Mucosa of descending colon (tissue), 3 donors: ENCODE results near the gene ZFP82. TPM values are rescaled to one million over a fixed set of nuclear protein-coding genes. Genes with fewer than 3 reads are reported as not detected.

Source experiments
- ATAC-seq: fragments of 200-7000 bp; cut with Tn5 transposase; one replicate; pipeline ENCODE4 v1.9.1; 2020; ENCODE audit warnings: mild to moderate bottlenecking, moderate library complexity
- DNase-seq, 3 donors: peaks; one replicate each; pipeline ENCODE4 v3.0.0-alpha.2; 2020
- H3K36me3 ChIP-seq: fragments of 200-600 bp; one replicate; pipeline ENCODE4 v1.8.0; 2021; ENCODE audit warnings: low read depth, mild to moderate bottlenecking
- H3K4me1 ChIP-seq: fragments of 200-600 bp; one replicate; pipeline ENCODE4 v1.8.0; 2021; ENCODE audit warnings: low read depth, mild to moderate bottlenecking
- H3K4me3 ChIP-seq: fragments of 200-600 bp; one replicate; pipeline ENCODE4 v1.8.0; 2021; ENCODE audit warnings: mild to moderate bottlenecking
- H3K9me3 ChIP-seq: fragments of 200-600 bp; one replicate; pipeline ENCODE4 v1.8.0; 2021; ENCODE audit warnings: mild to moderate bottlenecking
- intact Hi-C, 2 donors: fragments of 100-400 bp; cut with DNase I in 1 of 2; cut with micrococcal nuclease in 1 of 2; formaldehyde crosslinking; loops; one replicate each; pipeline versions ENCODE4 v1.11.0 to v1.11.1; 2022; cut with DNase I, micrococcal nuclease
- total RNA-seq, 3 donors: library from RNA; stranded (reverse); fragmentation: NEBNext Ultra II Directional in 2 of 3; extraction: Animal tissue kit (Norgen Biotek cat#: 25700) in 2 of 3; gene quantifications; one replicate each; pipeline versions ENCODE4 v1.2.1 to v1.2.4, GENCODE V29; 2021 to 2023
- TF ChIP-seq, protein P1 (sequence below): fragments of 200-600 bp; IDR thresholded peaks from one replicate; pipeline ENCODE4 v1.8.0; 2022; ENCODE audit warnings: antibody characterized with exemption, mild to moderate bottlenecking
- donor health status: DM: no; HTN: no; CAD: no; lungs with moderate emphysema.
- donor health status: DM: no; HTN: no; CAD: no.
- donor health status: DM: no; HTN: yes; CAD: no.

The ZFP82 gene
- total RNA-seq, 3 donors from 2014 or later, result 1.1 to 5.3 (median 1.2) TPM

DNA sequence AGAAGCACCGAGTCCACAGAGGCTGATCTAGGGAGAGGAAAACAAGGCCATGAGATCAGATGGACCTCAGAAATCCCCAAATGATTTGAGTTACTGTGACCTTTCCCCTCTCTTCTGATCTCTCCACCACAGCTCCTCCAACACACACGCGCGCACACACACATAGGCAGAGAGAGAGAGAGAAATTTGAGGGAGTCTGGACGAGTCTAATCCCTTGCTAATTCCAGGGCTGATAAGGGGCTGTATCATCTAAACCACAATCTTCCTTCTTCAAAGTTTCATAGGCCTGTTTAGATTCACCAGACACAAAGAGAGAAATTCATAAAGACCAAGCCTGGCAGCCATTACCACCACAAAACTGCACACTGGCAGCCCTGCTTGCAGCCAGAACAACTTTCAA is 8.6 kb downstream of the ZFP82 start:
- TF ChIP-seq, protein P1, sequence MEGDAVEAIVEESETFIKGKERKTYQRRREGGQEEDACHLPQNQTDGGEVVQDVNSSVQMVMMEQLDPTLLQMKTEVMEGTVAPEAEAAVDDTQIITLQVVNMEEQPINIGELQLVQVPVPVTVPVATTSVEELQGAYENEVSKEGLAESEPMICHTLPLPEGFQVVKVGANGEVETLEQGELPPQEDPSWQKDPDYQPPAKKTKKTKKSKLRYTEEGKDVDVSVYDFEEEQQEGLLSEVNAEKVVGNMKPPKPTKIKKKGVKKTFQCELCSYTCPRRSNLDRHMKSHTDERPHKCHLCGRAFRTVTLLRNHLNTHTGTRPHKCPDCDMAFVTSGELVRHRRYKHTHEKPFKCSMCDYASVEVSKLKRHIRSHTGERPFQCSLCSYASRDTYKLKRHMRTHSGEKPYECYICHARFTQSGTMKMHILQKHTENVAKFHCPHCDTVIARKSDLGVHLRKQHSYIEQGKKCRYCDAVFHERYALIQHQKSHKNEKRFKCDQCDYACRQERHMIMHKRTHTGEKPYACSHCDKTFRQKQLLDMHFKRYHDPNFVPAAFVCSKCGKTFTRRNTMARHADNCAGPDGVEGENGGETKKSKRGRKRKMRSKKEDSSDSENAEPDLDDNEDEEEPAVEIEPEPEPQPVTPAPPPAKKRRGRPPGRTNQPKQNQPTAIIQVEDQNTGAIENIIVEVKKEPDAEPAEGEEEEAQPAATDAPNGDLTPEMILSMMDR, result no peak
- H3K4me3 ChIP-seq, result no peak overlapping the region
- H3K9me3 ChIP-seq, result peaks cover 48% of the 10 kb centered on the region
- ATAC-seq (no peak), DNase-seq (no peak)
- H3K4me1 ChIP-seq, result no peaks in the 10 kb centered on the region
- H3K36me3 ChIP-seq, result peaks cover under 1% of the 10 kb centered on the region
- intact Hi-C loops, result no loop called here

DNA sequence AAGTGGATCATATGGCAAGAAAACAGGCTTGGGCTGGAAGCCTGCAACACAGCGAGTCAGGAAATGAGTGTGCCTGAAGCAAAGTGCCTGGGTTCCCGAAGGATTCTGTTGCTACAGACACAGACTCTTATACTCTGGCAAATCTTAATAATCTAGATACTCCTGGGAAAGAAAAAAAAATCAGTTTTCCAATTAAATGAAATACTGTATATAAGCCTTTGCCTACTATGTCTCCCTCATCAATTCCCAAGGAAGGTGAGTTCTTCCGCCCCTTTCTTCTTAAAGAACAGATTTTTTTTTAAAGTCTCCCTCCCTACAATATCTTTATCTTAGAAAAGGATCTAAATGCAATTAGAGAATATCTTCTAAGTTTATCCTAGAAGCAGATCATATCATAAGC is 10.3 kb downstream of the ZFP82 start:
- no peak overlapping the region for H3K4me3 ChIP-seq
- H3K36me3 ChIP-seq, result peaks cover 5% of the 10 kb centered on the region
- intact Hi-C loops, result no loop called here
- no peak for DNase-seq
- H3K4me1 ChIP-seq, result no peaks in the 10 kb centered on the region
- TF ChIP-seq, protein P1, result no peak
- H3K9me3 ChIP-seq, result peaks cover 41% of the 10 kb centered on the region
- ATAC-seq, result no peak

DNA sequence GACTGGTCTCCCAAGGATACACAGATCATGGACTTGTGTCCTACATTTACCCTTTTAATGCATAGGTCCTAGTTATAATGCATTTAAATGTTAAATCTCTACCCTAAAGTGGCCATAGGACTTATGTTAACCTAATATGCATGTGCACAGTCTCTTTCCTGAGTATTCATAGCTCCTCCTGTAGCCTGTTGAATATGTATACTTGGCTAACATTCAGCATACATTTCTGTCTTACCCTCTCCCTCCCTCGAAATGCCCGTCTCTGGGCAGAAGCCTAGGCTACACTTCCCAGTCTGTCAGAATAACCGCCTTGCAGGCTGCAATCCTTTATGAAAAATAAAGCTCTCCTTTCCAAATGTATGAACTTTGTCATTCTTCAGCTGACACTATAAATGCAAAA is 13.9 kb downstream of the ZFP82 start:
- Histone ChIP-seq H3K36me3 (peaks cover 5% of the 10 kb centered on the region), H3K4me3 (no peak overlapping the region), H3K9me3 (peaks cover 46% of the 10 kb centered on the region), H3K4me1 (no peaks in the 10 kb centered on the region)
- ATAC-seq (no peak), DNase-seq (no peak)
- intact Hi-C loops, result no loop called here
- TF ChIP-seq, protein P1, result no peak

DNA sequence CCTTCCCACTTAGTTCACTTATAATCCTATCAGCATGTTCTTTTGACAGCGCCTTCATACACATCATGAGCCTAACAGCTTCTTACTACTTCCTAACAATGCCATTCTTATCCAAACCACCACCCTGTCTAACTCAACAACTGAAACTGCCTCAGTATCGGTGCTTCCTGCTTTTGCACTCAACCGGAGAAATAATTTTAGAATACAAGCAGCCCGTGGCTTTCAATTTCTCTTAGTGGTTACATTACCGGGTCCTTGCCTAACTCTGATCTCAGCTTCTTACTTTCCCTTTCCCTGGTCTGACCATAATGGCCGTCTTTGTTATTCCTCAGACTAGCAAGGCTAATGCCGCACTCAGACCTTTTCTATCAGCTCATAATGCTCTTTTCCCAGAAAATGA is 17.0 kb downstream of the ZFP82 start:
- H3K36me3 ChIP-seq, result peaks cover 5% of the 10 kb centered on the region
- DNase-seq, result no peak
- peaks cover 55% of the 10 kb centered on the region for H3K9me3 ChIP-seq
- no peaks in the 10 kb centered on the region for H3K4me1 ChIP-seq
- TF ChIP-seq, protein P1, result no peak
- no peak overlapping the region for H3K4me3 ChIP-seq
- intact Hi-C loops, result no loop called here
- ATAC-seq, result no peak

DNA sequence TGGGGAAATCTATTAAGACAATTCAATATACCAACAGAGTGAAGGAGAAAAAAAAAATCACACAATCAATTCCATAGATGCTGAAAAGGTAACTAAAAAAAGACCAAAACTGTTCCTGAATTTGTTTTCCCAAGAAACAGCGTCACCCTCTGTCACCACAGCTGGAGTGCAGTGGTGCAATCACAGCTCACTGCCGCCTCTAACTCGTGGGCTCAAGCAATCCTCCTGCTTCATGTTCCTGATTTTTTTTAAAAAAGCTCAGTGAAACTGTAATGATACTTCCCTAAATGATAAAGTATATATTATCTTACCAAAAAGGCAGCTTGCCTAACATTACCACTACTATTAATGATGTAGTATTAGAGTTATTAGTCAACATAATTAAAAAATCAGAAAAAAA is 19.9 kb downstream of the ZFP82 start:
- TF ChIP-seq, protein P1, result no peak
- ATAC-seq, result no peak
- Histone ChIP-seq H3K4me3 (no peak overlapping the region), H3K36me3 (peaks cover under 1% of the 10 kb centered on the region), H3K9me3 (peaks cover 77% of the 10 kb centered on the region), H3K4me1 (no peaks in the 10 kb centered on the region)
- no peak for DNase-seq
- intact Hi-C loops, result no loop called here
